CD8-positive, alpha-beta memory T cell (primary cell): Measurements from ENCODE around the gene SRSF12. TPM values are rescaled to one million over a fixed set of nuclear protein-coding genes. Genes with fewer than 3 reads are reported as not detected.

Source experiments
- CTCF ChIA-PET: fragments of 350-600 bp; sonication (Branson Sonifier 250); formaldehyde crosslinking; loops from one replicate; lab custom pipeline; 2021; ENCODE audit warnings: antibody characterized with exemption; lab: Charles Lee
- POLR2A ChIA-PET: fragments of 350-600 bp; sonication (Branson Sonifier 250); formaldehyde crosslinking; loops from one replicate; lab custom pipeline; 2021; ENCODE audit warnings: antibody characterized with exemption; lab: Charles Lee
- DNase-seq, 5 donors: peaks; one replicate each; pipeline versions ENCODE4 v3.0.0 to v3.0.0-alpha.2; 2020 to 2022; ENCODE audit warnings: mixed read lengths in 1 of 5
- H3K27ac ChIP-seq: one replicate; pipeline ENCODE4 v1.7.0; 2013; ENCODE audit warnings: low read depth, mild to moderate bottlenecking, low read length, moderate library complexity
- H3K27me3 ChIP-seq: 2 replicates; pipeline ENCODE4 v1.7.0; 2013; ENCODE audit warnings: low read length, mild to moderate bottlenecking; ENCODE audit not compliant: insufficient read depth, poor library complexity, severe bottlenecking
- H3K36me3 ChIP-seq: 2 replicates; pipeline ENCODE4 v1.7.0; 2013; ENCODE audit warnings: mild to moderate bottlenecking, low read length, moderate library complexity; ENCODE audit not compliant: insufficient read depth
- H3K4me1 ChIP-seq: 2 replicates; pipeline ENCODE4 v1.7.0; 2013; ENCODE audit warnings: mild to moderate bottlenecking, low read length, moderate library complexity; ENCODE audit not compliant: insufficient read depth
- H3K4me3 ChIP-seq: 2 replicates; pipeline ENCODE4 v1.7.0; 2013; ENCODE audit warnings: mild to moderate bottlenecking, low read length
- H3K9me3 ChIP-seq: 2 replicates; pipeline ENCODE4 v1.7.0; 2013; ENCODE audit warnings: mild to moderate bottlenecking, low read length
- H3K27ac Mint-ChIP-seq, 8 donors: one replicate each; pipeline ENCODE4 v1.8.0; 2020 to 2021; ENCODE audit warnings: mixed read lengths in 8 of 8, mild to moderate bottlenecking in 6 of 8, inconsistent platforms in 3 of 8, moderate library complexity in 3 of 8
- H3K27me3 Mint-ChIP-seq, 2 donors: one replicate each; pipeline ENCODE4 v1.8.0; 2020 to 2021; ENCODE audit warnings: mixed read lengths in 2 of 2, mild to moderate bottlenecking in 1 of 2, moderate library complexity in 1 of 2
- H3K36me3 Mint-ChIP-seq, 3 donors: one replicate each; pipeline ENCODE4 v1.8.0; 2020 to 2021; ENCODE audit warnings: mixed read lengths in 3 of 3, inconsistent platforms in 1 of 3, mild to moderate bottlenecking in 1 of 3
- H3K4me1 Mint-ChIP-seq, 3 donors: one replicate each; pipeline ENCODE4 v1.8.0; 2020 to 2021; ENCODE audit warnings: mixed read lengths in 3 of 3, inconsistent platforms in 1 of 3, mild to moderate bottlenecking in 1 of 3
- H3K4me3 Mint-ChIP-seq, 7 donors: one replicate each; pipeline ENCODE4 v1.8.0; 2020 to 2021; ENCODE audit warnings: mixed read lengths in 7 of 7, mild to moderate bottlenecking in 6 of 7, moderate library complexity in 4 of 7, inconsistent platforms in 2 of 7
- H3K9me3 Mint-ChIP-seq, 5 donors: one replicate each; pipeline ENCODE4 v1.8.0; 2020 to 2022; ENCODE audit warnings: mixed read lengths in 5 of 5, mild to moderate bottlenecking in 3 of 5, moderate library complexity in 2 of 5, inconsistent platforms in 1 of 5
- polyA plus RNA-seq: library from polyadenylated mRNA; unstranded; fragments of 300-500 nt; fragmentation: Illumina TruSeq; gene quantifications from one replicate; pipeline ENCODE4 v1.2.3, GENCODE V29; 2021
- total RNA-seq, 2 experiments: library from RNA; stranded (reverse); gene quantifications; one replicate each; pipeline ENCODE4 v1.2.3, GENCODE V29; 2021

Gene SRSF12
- total and polyA plus RNA-seq, 3 experiments from 2014 or later = 0.23 to 0.81 (median 0.71) TPM

- H3K9me3 Mint-ChIP-seq = no peaks in the 10 kb centered on the region
- peaks cover 0 to 2% of the 10 kb centered on the region in 2 donors for H3K27me3 Mint-ChIP-seq
- no peak for DNase-seq
- CTCF ChIA-PET = no interaction called here
- peaks cover 19 to 41% (median 25%) of the 10 kb centered on the region in 3 donors for H3K36me3 Mint-ChIP-seq
- peaks cover 56 to 78% (median 72%) of the 10 kb centered on the region in 3 donors for H3K4me1 Mint-ChIP-seq
- no peak overlapping the region for H3K4me3 ChIP-seq
- peaks cover 27% of the 10 kb centered on the region for H3K36me3 ChIP-seq
- no peak overlapping the region for H3K27ac ChIP-seq
- no peaks in the 10 kb centered on the region for H3K27me3 ChIP-seq
- POLR2A ChIA-PET = no interaction called here
- no peaks in the 10 kb centered on the region for H3K9me3 ChIP-seq
- H3K4me1 ChIP-seq = peaks cover 24% of the 10 kb centered on the region
- peak overlapping the region in 1 of 7 donors; percentile 34 for H3K4me3 Mint-ChIP-seq
- peak overlapping the region in 6 of 8 donors; percentile 19 to 89 (median 38) for H3K27ac Mint-ChIP-seq
These were observed 30.0 kb downstream of the SRSF12 start for GRCh38 chr6:89087881-89088280.

DNA sequence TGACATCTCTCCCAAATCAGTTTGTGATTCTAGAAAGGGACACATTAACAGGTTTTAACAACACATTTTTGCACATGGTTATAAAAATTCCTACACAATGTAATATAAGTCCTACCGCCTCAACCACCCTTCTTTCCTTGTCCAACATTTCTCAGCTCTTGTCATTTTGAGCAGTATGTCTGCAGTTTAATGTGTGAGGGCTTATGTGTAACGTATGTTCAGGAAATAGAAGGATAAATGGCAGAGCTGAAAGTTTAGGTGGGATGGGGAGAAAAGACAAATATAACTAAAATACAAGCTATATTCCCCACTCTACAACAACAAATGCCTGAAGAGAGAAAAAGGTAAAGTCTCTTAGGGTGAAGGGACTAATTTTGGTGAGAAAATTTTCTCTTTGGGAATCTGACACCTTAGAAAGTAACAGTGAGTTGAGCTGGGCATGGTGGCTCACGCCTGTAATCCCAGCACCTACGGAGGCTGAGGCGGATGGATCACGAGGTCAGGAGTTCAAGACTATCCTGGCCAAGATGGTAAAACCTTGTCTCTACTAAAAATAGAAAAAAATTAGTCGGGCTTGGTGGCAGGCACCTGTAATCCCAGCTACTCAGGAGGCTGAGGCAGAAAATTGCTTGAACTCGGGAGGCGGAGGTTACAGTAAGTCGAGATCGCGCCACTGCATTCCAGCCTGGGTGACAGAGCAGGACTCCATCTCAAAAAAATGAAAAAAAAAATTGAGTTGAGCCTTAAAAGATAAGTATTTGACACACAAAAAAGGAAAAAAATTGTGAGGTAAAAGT lies 32.3 kb downstream of the SRSF12 start:
- DNase-seq = peak in 1 of 5 donors; percentile 15
- H3K9me3 ChIP-seq = no peaks in the 10 kb centered on the region
- H3K27ac ChIP-seq = no peak overlapping the region
- Mint-ChIP-seq H3K4me1 (peaks cover 57 to 76% (median 75%) of the 10 kb centered on the region in 3 donors), H3K36me3 (peaks cover 21 to 58% (median 25%) of the 10 kb centered on the region in 3 donors), H3K27ac (peak overlapping the region; percentile 13 to 95 (median 64)), H3K27me3 (peaks cover 0 to 11% of the 10 kb centered on the region in 2 donors), H3K4me3 (peak overlapping the region in 4 of 7 donors; percentile 18 to 97 (median 48)), H3K9me3 (no peaks in the 10 kb centered on the region)
- H3K4me1 ChIP-seq = peaks cover 27% of the 10 kb centered on the region
- ChIA-PET CTCF (interaction anchor here (1.2 kb wide), 2 partner anchors 8 to 103 kb away, joined by 3 read pairs; no protein-coding TSS in a partner anchor), POLR2A (interaction anchor here (1.2 kb wide), 1 partner anchor 103 kb away, joined by 3 read pairs; no protein-coding TSS in a partner anchor)
- H3K4me3 ChIP-seq = no peak overlapping the region
- peaks cover 27% of the 10 kb centered on the region for H3K36me3 ChIP-seq
- H3K27me3 ChIP-seq = no peaks in the 10 kb centered on the region

GRCh38 chr6:89084954-89085353 lies 32.9 kb downstream of the SRSF12 start:
- ChIA-PET POLR2A (no interaction called here), CTCF (no interaction called here)
- H3K27ac Mint-ChIP-seq = peak overlapping the region in 7 of 8 donors; percentile 57 to 95 (median 66)
- peaks cover 56 to 71% (median 69%) of the 10 kb centered on the region in 3 donors for H3K4me1 Mint-ChIP-seq
- peaks cover 0 to 13% of the 10 kb centered on the region in 2 donors for H3K27me3 Mint-ChIP-seq
- Histone ChIP-seq H3K27me3 (no peaks in the 10 kb centered on the region), H3K4me3 (no peak overlapping the region), H3K4me1 (peaks cover 27% of the 10 kb centered on the region), H3K9me3 (no peaks in the 10 kb centered on the region), H3K36me3 (peaks cover 27% of the 10 kb centered on the region), H3K27ac (no peak overlapping the region)
- no peaks in the 10 kb centered on the region for H3K9me3 Mint-ChIP-seq
- peak overlapping the region; percentile 15 to 97 (median 46) for H3K4me3 Mint-ChIP-seq
- peak in 1 of 5 donors; percentile 17 for DNase-seq
- H3K36me3 Mint-ChIP-seq = peaks cover 21 to 63% (median 25%) of the 10 kb centered on the region in 3 donors

DNA sequence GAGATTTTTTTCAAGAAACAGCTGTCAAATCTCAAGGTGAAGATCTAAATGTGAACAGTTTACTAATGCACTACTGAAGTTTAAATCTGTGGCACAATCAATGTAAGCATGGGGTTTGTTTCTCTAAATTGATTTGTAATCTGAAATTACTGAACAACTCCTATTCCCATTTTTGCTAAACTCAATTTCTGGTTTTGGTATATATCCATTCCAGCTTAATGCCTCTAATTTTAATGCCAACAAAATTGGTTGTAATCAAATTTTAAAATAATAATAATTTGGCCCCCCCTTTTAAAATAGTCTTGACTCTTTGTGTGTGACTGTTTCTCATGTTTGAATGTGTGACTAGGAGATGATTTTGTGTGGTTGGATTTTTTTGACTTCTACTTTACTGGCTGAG lies 33.3 kb downstream of the SRSF12 start:
- no peak for DNase-seq
- Histone ChIP-seq H3K27ac (no peak overlapping the region), H3K4me3 (no peak overlapping the region), H3K36me3 (peaks cover 27% of the 10 kb centered on the region), H3K9me3 (no peaks in the 10 kb centered on the region), H3K4me1 (peaks cover 27% of the 10 kb centered on the region), H3K27me3 (no peaks in the 10 kb centered on the region)
- peaks cover 0 to 13% of the 10 kb centered on the region in 2 donors for H3K27me3 Mint-ChIP-seq
- peaks cover 21 to 67% (median 25%) of the 10 kb centered on the region in 3 donors for H3K36me3 Mint-ChIP-seq
- peak overlapping the region; percentile 15 to 97 (median 46) for H3K4me3 Mint-ChIP-seq
- H3K9me3 Mint-ChIP-seq = no peaks in the 10 kb centered on the region
- peaks cover 53 to 66% (median 65%) of the 10 kb centered on the region in 3 donors for H3K4me1 Mint-ChIP-seq
- H3K27ac Mint-ChIP-seq = peak overlapping the region in 7 of 8 donors; percentile 57 to 97 (median 68)
- ChIA-PET CTCF (no interaction called here), POLR2A (interaction anchor here (1.1 kb wide), 1 partner anchor 63 kb away, joined by 3 read pairs; no protein-coding TSS in a partner anchor)

GRCh38 chr6:89082486-89082891 lies 35.4 kb downstream of the SRSF12 start:
- H3K4me3 ChIP-seq = peak overlapping the region; percentile 95
- Mint-ChIP-seq H3K27me3 (peaks cover 0 to 13% of the 10 kb centered on the region in 2 donors), H3K9me3 (no peaks in the 10 kb centered on the region), H3K4me3 (peak overlapping the region; percentile 86 to 98 (median 90)), H3K36me3 (peaks cover 21 to 64% (median 25%) of the 10 kb centered on the region in 3 donors), H3K4me1 (peaks cover 47 to 63% (median 61%) of the 10 kb centered on the region in 3 donors), H3K27ac (peak overlapping the region; percentile 82 to 97 (median 96))
- no peaks in the 10 kb centered on the region for H3K27me3 ChIP-seq
- H3K27ac ChIP-seq = peak overlapping the region; percentile 98
- DNase-seq = peak in 1 of 5 donors; percentile 31
- CTCF ChIA-PET = interaction anchor here (1.3 to 2.2 kb wide), 3 partner anchors 10 to 99 kb away, joined by 3 to 7 read pairs (median 4); no protein-coding TSS in a partner anchor
- peaks cover 27% of the 10 kb centered on the region for H3K36me3 ChIP-seq
- peaks cover 38% of the 10 kb centered on the region for H3K4me1 ChIP-seq
- POLR2A ChIA-PET = interaction anchor here (0.6 to 5.5 kb wide), 5 partner anchors 33 to 269 kb away, joined by 4 to 91 read pairs (median 23); partner anchors contain the start of genes PM20D2, RNGTT and SRSF12
- H3K9me3 ChIP-seq = no peaks in the 10 kb centered on the region

- POLR2A ChIA-PET = interaction anchor here (1.1 to 5.5 kb wide), 7 partner anchors 10 to 294 kb away, joined by 3 to 91 read pairs (median 23); partner anchors contain the start of genes PM20D2, RNGTT, SRSF12 and UBE2J1
- H3K4me3 Mint-ChIP-seq = peak overlapping the region; percentile 86 to 98 (median 90)
- peaks cover 27% of the 10 kb centered on the region for H3K36me3 ChIP-seq
- CTCF ChIA-PET = interaction anchor here (1.6 to 2.2 kb wide), 3 partner anchors 64 to 217 kb away, joined by 4 to 7 read pairs (median 7); no protein-coding TSS in a partner anchor
- peaks cover 21 to 61% (median 25%) of the 10 kb centered on the region in 3 donors for H3K36me3 Mint-ChIP-seq
- H3K27me3 Mint-ChIP-seq = peaks cover 0 to 13% of the 10 kb centered on the region in 2 donors
- peaks cover 45 to 60% (median 58%) of the 10 kb centered on the region in 3 donors for H3K4me1 Mint-ChIP-seq
- H3K27me3 ChIP-seq = no peaks in the 10 kb centered on the region
- H3K4me1 ChIP-seq = peaks cover 38% of the 10 kb centered on the region
- H3K9me3 ChIP-seq = no peaks in the 10 kb centered on the region
- H3K4me3 ChIP-seq = peak overlapping the region; percentile 95
- H3K27ac Mint-ChIP-seq = peak overlapping the region; percentile 82 to 97 (median 96)
- no peaks in the 10 kb centered on the region for H3K9me3 Mint-ChIP-seq
- H3K27ac ChIP-seq = peak overlapping the region; percentile 99
- peak; percentile 98 to 99 (median 98) for DNase-seq
These were observed 36.2 kb downstream of the SRSF12 start for GRCh38 chr6:89081423-89082322.

DNA sequence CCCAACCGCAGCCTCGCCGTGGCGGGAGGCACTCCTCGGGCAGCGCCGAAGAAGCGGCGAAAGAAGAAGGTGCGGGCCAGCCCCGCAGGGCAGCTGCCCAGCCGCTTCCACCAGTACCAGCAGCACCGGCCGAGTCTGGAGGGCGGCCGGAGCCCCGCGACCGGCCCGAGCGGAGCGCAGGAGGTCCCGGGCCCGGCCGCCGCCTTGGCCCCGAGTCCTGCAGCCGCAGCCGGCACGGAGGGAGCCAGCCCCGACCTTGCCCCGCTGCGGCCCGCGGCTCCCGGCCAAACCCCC lies 36.8 kb downstream of the SRSF12 start:
- Histone ChIP-seq H3K4me1 (peaks cover 38% of the 10 kb centered on the region), H3K27me3 (no peaks in the 10 kb centered on the region), H3K4me3 (peak overlapping the region; percentile 90), H3K9me3 (no peaks in the 10 kb centered on the region), H3K27ac (peak overlapping the region; percentile 99), H3K36me3 (peaks cover 27% of the 10 kb centered on the region)
- peaks cover 21 to 57% (median 25%) of the 10 kb centered on the region in 3 donors for H3K36me3 Mint-ChIP-seq
- peak overlapping the region; percentile 93 to 99 (median 97) for H3K4me3 Mint-ChIP-seq
- ChIA-PET CTCF (interaction anchor here (0.7 to 3.4 kb wide), 7 partner anchors 14 to 270 kb away, joined by 3 to 21 read pairs (median 7); partner anchors contain the start of genes PM20D2, RNGTT, SRSF12 and UBE2J1), POLR2A (interaction anchor here (0.5 to 5.5 kb wide), 13 partner anchors 10 to 1506 kb away, joined by 3 to 91 read pairs (median 5); partner anchors contain the start of genes BACH2, LYRM2, PM20D2 and RNGTT)
- H3K4me1 Mint-ChIP-seq = peaks cover 41 to 55% (median 53%) of the 10 kb centered on the region in 3 donors
- H3K27ac Mint-ChIP-seq = peak overlapping the region; percentile 94 to 99 (median 98)
- H3K27me3 Mint-ChIP-seq = peaks cover 0 to 13% of the 10 kb centered on the region in 2 donors
- DNase-seq = no peak
- H3K9me3 Mint-ChIP-seq = no peaks in the 10 kb centered on the region
